GM13977 (cell line): Measurements from ENCODE around the gene CCDC179.
A peak's percentile ranks its signal among the peaks of the same experiment; 100 is the strongest.

Experiments used
- DNase-seq: peaks from one replicate; pipeline ENCODE4 v3.0.0; 2012; ENCODE audit warnings: low spot score
- CTCF ChIP-seq: IDR thresholded peaks from 2 replicates; pipeline ENCODE4 v1.5.1; 2012; ENCODE audit warnings: mild to moderate bottlenecking, control low read depth; ENCODE audit not compliant: insufficient read depth; ENCODE audit errors: extremely low read depth, missing control alignments
- in situ Hi-C: fragments of 300-500 bp; cut with MboI; formaldehyde crosslinking; loops from one replicate; pipeline ENCODE4 v1.12.0; 2022; ENCODE audit warnings: low sequenced_read_pairs, low pct_unique_long_range_greater_than_20kb, mixed read lengths, inconsistent platforms; ENCODE audit not compliant: unreplicated experiment

CCDC179 gene

GRCh38 chr11:22884217-22884616, 23.9 kb upstream of the CCDC179 start:
- in situ Hi-C loops: no loop called here
- TF ChIP-seq CTCF: no peak
- no peak for DNase-seq

GRCh38 chr11:22879630-22880029, 19.4 kb upstream of the CCDC179 start:
- in situ Hi-C loops: no loop called here
- no peak for TF ChIP-seq CTCF
- DNase-seq: no peak

GRCh38 chr11:22878604-22879003, 18.3 kb upstream of the CCDC179 start:
- in situ Hi-C loops: no loop called here

GRCh38 chr11:22878039-22878438, 17.8 kb upstream of the CCDC179 start:
- in situ Hi-C loops: no loop called here
- DNase-seq: no peak
- TF ChIP-seq CTCF: no peak

More at GRCh38 chr11:22878604-22879003, 18.3 kb upstream of the CCDC179 start:
- no peak for DNase-seq
- no peak for TF ChIP-seq CTCF

- in situ Hi-C loops: no loop called here
- peak; percentile 57 for DNase-seq
- TF ChIP-seq CTCF: peak; percentile 78
These were observed 15.7 kb upstream of the CCDC179 start for GRCh38 chr11:22875869-22876473.

GRCh38 chr11:22869325-22869724, 9.1 kb upstream of the CCDC179 start:
- TF ChIP-seq CTCF: no peak
- in situ Hi-C loops: no loop called here
- DNase-seq: no peak
